ENCODE measurements around the gene NEMP1. TPM values are rescaled to one million over a fixed set of nuclear protein-coding genes. Genes with fewer than 3 reads are reported as not detected.

NEMP1 gene
- total and polyA plus RNA-seq, 10 of the 15 experiments (the other 5 are each of a cell fraction or from before 2014, with no cell fraction given): 4.0 to 45.9 (median 19.8) TPM

DNA sequence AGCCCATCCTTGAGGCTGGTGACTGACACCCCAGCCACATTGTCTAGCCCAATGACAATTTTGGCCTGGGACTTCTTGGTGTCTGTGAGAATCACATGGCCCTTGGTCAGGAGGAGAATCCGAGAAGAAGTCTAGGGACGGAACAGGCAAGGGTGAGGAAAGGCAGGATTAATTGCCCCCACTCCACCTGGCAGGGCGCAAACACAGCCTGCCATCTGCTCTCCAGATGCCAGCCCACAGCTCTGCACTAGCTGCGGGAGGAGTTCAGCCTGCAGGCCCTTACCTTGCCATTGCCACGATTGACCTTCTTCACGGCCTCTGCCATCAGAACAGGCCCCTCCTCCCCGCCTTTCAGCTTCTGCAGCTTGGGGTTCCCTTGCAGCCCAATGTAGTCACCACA is 49.1 kb downstream of the NEMP1 start (continued):
- no peak for TF ChIP-seq ELK1 (IDR thresholded peaks at IDR 0.05; ENCODE audit: low read depth, low read length)
- no peak for TF ChIP-seq CHD4 (IDR thresholded peaks at IDR 0.05)
- no peak for TF ChIP-seq RAD51 (IDR thresholded peaks at IDR 0.05)

GRCh38 chr12:57027805-57028153 is 50.8 kb downstream of the NEMP1 start:
- 17% methylated on average over 5 of the region's 5 CpGs for WGBS (ENCODE audit: insufficient coverage, insufficient replicate concordance, low lambda C conversion rate, missing lambda C conversion rate)
- ATAC-seq: no peak
- ChIA-PET POLR2A (interaction anchor here (1.0 kb wide), 1 partner anchor 10 kb away, joined by 5 read pairs; no protein-coding TSS in a partner anchor), CTCF (interaction anchor here (0.7 to 2.0 kb wide), 9 partner anchors 10 to 156 kb away, joined by 3 to 8 read pairs (median 4); no protein-coding TSS in a partner anchor), RAD21 (ENCODE audit: unreplicated experiment) (interaction anchor here (0.6 to 2.0 kb wide), 3 partner anchors 10 to 692 kb away, joined by 3 to 9 read pairs (median 6); partner anchors contain the start of gene STAT6), SMC1A (ENCODE audit: uncharacterized antibody, unreplicated experiment) (interaction anchor here (1.0 to 1.9 kb wide), 3 partner anchors 11 to 84 kb away, joined by 3 to 8 read pairs (median 5); no protein-coding TSS in a partner anchor)
- Histone ChIP-seq H3K4me2 (ENCODE audit: control insufficient read depth, insufficient read depth) (no peak overlapping the region), H3K9ac (ENCODE audit: control insufficient read depth, insufficient read depth, low read length) (no peak overlapping the region), H3K4me3 (no peak overlapping the region), H3K79me2 (ENCODE audit: control insufficient read depth, insufficient read depth, low read length) (no peaks in the 10 kb centered on the region), H3K27ac (ENCODE audit: control insufficient read depth, insufficient read depth) (no peak overlapping the region), H3K4me1 (ENCODE audit: control insufficient read depth, insufficient read depth, low read length) (peaks cover 11% of the 10 kb centered on the region), H3K36me3 (ENCODE audit: control insufficient read depth in 2 of 2, insufficient read depth in 2 of 2, low read length in 1 of 2) (no peaks in the 10 kb centered on the region), H3K27me3 (replicated peaks in 1 of 2; ENCODE audit: control insufficient read depth in 2 of 2, insufficient read depth in 2 of 2, low read length in 1 of 2) (no peaks in the 10 kb centered on the region; a peak in 1 of 4 replicates), H4K20me1 (ENCODE audit: control insufficient read depth, insufficient read depth) (no peaks in the 10 kb centered on the region), H3K9me3 (replicated peaks; ENCODE audit: control insufficient read depth, insufficient read depth, low read length) (no peaks in the 10 kb centered on the region), H2AFZ (ENCODE audit: control insufficient read depth, low read depth, low read length) (no peak overlapping the region)
- BruUV-seq (replicated peaks): no TSS peak
- FAIRE-seq: no peak
- TF ChIP-seq, protein P1, sequence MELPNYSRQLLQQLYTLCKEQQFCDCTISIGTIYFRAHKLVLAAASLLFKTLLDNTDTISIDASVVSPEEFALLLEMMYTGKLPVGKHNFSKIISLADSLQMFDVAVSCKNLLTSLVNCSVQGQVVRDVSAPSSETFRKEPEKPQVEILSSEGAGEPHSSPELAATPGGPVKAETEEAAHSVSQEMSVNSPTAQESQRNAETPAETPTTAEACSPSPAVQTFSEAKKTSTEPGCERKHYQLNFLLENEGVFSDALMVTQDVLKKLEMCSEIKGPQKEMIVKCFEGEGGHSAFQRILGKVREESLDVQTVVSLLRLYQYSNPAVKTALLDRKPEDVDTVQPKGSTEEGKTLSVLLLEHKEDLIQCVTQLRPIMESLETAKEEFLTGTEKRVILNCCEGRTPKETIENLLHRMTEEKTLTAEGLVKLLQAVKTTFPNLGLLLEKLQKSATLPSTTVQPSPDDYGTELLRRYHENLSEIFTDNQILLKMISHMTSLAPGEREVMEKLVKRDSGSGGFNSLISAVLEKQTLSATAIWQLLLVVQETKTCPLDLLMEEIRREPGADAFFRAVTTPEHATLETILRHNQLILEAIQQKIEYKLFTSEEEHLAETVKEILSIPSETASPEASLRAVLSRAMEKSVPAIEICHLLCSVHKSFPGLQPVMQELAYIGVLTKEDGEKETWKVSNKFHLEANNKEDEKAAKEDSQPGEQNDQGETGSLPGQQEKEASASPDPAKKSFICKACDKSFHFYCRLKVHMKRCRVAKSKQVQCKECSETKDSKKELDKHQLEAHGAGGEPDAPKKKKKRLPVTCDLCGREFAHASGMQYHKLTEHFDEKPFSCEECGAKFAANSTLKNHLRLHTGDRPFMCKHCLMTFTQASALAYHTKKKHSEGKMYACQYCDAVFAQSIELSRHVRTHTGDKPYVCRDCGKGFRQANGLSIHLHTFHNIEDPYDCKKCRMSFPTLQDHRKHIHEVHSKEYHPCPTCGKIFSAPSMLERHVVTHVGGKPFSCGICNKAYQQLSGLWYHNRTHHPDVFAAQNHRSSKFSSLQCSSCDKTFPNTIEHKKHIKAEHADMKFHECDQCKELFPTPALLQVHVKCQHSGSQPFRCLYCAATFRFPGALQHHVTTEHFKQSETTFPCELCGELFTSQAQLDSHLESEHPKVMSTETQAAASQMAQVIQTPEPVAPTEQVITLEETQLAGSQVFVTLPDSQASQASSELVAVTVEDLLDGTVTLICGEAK (IDR thresholded peaks at IDR 0.05; ENCODE audit: borderline replicate concordance): no peak
- no peak for TF ChIP-seq SIX5 (IDR thresholded peaks at IDR 0.05; ENCODE audit: low read depth, low read length, severe bottlenecking)
- no peak for TF ChIP-seq SREBF1 (IDR thresholded peaks at IDR 0.05; ENCODE audit: low read length)
- no peak for TF ChIP-seq SRF (IDR thresholded peaks at IDR 0.05; ENCODE audit: low read depth in 2 of 2, low read length in 2 of 2)
- no peak for TF ChIP-seq EGR1 (IDR thresholded peaks at IDR 0.05; ENCODE audit: borderline replicate concordance in 1 of 2, low read depth in 2 of 2, low read length in 2 of 2)
- in situ Hi-C loops (cut with MboI) (no loop called here), intact Hi-C loops (cut with micrococcal nuclease; ENCODE audit: unreplicated experiment) (no loop called here)
- no peak for DNase-seq (ENCODE audit: low read depth, low spot score)
